Choroid plexus epithelial cell (primary cell): Measurements from ENCODE around the gene KIAA1328.
"Not testable (repeated sequence)": the region's sequence is repeated elsewhere in the genome, so short reads cannot be mapped to it uniquely, and the experiment has no call there.

Experiments
- DNase-seq: peaks from one replicate; pipeline ENCODE4 v3.0.0-alpha.2; 2010; ENCODE audit warnings: low read depth
- H3K4me3 ChIP-seq: 2 replicates; pipeline ENCODE4 v1.5.1; 2011; ENCODE audit warnings: low read depth, mild to moderate bottlenecking, control low read depth, low read length, moderate library complexity
- TF ChIP-seq, protein P1 (sequence below): conservative IDR thresholded peaks from 2 replicates; pipeline ENCODE4 v1.5.1; 2011; ENCODE audit warnings: low read depth, mild to moderate bottlenecking, control low read depth, inconsistent platforms, low read length, moderate library complexity

KIAA1328 gene

DNA sequence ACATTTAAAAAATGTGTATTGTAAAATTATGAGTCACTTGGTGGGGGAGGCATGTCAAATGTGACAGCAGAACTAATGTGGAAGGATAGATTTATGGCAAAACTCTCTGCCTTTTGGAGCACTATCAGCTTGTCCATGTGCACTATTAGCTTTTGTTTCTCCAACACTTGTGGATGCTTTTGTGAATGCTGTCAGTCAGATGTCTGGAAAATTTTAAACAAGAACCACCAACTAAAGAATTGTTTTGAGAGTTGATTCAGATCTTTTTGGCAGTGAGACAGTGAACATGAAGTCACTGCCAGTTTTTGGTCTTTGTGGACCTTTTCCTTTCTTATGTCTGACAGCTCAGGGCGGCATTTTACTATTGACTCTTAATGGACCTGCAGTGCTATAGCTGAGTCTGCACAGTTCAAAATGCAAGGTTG lies 72.4 kb downstream of the KIAA1328 start:
- DNase-seq = no peak
- TF ChIP-seq, protein P1, sequence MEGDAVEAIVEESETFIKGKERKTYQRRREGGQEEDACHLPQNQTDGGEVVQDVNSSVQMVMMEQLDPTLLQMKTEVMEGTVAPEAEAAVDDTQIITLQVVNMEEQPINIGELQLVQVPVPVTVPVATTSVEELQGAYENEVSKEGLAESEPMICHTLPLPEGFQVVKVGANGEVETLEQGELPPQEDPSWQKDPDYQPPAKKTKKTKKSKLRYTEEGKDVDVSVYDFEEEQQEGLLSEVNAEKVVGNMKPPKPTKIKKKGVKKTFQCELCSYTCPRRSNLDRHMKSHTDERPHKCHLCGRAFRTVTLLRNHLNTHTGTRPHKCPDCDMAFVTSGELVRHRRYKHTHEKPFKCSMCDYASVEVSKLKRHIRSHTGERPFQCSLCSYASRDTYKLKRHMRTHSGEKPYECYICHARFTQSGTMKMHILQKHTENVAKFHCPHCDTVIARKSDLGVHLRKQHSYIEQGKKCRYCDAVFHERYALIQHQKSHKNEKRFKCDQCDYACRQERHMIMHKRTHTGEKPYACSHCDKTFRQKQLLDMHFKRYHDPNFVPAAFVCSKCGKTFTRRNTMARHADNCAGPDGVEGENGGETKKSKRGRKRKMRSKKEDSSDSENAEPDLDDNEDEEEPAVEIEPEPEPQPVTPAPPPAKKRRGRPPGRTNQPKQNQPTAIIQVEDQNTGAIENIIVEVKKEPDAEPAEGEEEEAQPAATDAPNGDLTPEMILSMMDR = no peak
- H3K4me3 ChIP-seq = no peak overlapping the region

DNA sequence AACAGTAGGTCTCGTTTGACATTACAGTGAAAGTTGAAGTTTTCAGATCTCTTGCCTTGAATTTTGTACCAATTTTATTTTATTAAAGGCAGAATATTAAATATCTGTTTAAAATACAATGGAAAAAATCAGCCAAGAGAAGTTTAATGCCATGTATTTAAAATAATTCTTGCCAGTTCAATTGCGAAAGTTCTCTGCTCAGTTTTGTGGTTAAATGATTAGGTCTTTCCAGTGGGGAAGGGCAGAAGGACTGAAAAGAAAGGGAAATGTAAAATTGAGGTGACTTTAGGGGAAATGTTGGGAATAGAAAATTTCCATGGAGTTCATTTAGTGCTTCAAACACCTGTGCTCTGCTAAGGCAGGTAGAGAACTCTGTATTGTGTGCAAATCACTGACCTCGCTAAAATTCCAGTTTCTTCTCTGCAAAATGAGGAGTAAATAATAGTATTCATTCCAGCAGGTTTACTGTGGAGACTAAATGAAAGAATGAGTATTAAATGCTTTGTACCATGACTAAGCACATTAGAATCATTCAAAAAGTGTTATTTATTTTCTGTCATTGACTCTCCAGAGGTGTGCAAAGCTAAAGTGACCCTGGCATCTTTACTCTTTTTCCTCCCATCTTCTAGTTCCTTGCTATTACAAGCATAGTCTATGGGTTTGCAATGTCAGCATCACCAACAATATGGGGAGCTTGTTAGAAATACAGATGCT lies 74.4 kb downstream of the KIAA1328 start:
- H3K4me3 ChIP-seq = no peak overlapping the region
- DNase-seq = no peak

DNA sequence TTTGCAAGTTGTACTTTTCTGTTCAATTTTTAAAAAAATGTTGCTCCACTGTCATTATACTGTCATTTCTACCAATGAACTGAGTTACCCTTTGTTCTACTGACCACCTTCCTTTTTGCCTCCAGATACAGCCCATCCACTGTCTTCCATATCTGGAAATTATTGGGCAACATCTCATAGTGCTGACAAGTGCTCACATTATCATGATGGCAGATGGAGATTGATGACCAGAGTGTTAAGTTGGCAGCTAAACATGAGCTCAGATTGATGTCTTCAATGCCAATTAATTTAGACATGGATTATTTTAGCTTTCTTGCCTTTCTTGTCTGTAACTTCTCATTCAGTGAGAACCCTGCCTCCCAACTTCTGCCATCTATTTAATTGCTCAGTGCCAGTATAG lies 76.6 kb downstream of the KIAA1328 start:
- no peak overlapping the region for H3K4me3 ChIP-seq
- no peak for DNase-seq
- TF ChIP-seq, protein P1 = no peak

More for the DNA sequence above, 74.4 kb downstream of the KIAA1328 start:
- TF ChIP-seq, protein P1 = no peak

GRCh38 chr18:36909282-36909681 lies 80.4 kb downstream of the KIAA1328 start:
- not testable (repeated sequence) for DNase-seq

DNA sequence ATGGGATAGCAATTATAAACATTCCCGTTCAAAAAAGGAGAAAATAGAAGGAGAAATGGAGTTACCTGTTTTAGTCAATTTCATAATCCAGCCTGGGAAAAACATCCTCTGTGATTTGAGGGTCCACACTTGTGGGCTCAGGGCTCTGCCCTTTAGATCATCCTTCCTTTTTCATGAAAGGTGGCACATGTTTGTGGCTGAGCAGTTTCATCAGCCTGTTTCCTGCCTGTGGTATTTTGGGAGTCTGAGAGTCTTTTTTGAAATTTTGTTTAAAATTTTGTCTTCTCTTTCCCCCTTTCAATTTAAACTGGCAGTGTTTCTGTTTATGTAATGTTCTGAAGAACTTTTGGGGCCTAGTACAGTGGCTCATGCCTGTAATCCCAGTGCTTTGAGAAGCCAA lies 84.0 kb downstream of the KIAA1328 start:
- DNase-seq = no peak
- TF ChIP-seq, protein P1 = no peak
- H3K4me3 ChIP-seq = no peak overlapping the region

More at GRCh38 chr18:36909282-36909681, 80.4 kb downstream of the KIAA1328 start:
- not testable (repeated sequence) for H3K4me3 ChIP-seq

- no peak overlapping the region for H3K4me3 ChIP-seq
- TF ChIP-seq, protein P1 = no peak
- no peak for DNase-seq
These were observed 89.0 kb downstream of the KIAA1328 start for GRCh38 chr18:36917907-36918306.

- TF ChIP-seq, protein P1 = no peak
- no peak overlapping the region for H3K4me3 ChIP-seq
- DNase-seq = no peak
These were observed 100.7 kb downstream of the KIAA1328 start for GRCh38 chr18:36929601-36930000.
